ENCODE measurements around the gene ENOX1. TPM values are rescaled to one million over a fixed set of nuclear protein-coding genes. Genes with fewer than 3 reads are reported as not detected.
"Not testable (repeated sequence)": the region's sequence is repeated elsewhere in the genome, so short reads cannot be mapped to it uniquely, and the experiment has no call there.

ENOX1 gene
- total and polyA plus RNA-seq, 2 donors (not counting 3 experiments of a cell fraction or from before 2014, with no cell fraction given) = 0.17 to 0.97 TPM

DNA sequence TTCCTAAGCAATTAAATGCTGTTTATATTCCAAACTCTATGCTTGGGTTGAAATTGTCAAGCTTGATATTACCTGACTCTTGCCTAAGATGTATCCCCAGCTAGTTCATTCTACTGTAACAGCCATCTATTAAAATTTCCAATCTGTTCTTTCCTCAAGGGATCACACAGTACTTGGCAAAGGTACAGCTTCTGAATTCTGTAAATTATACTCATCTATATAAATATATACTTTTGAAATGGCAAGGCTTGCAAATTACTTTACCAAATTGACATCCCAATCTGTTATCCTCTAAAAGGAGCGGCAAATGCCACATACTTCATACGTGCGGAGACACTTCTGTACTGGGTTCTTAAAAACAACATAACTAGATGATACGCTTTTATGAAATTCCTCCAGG lies 433.1 kb downstream of the ENOX1 start:
- Histone ChIP-seq H3K4me3 (replicated peaks in 1 of 3; ENCODE audit: insufficient read depth in 1 of 3, low read depth in 1 of 3, low read length in 3 of 3) (no peak overlapping the region), H2AFZ (ENCODE audit: low read depth, low read length) (no peak overlapping the region), H3K27me3 (ENCODE audit: control insufficient read depth in 2 of 2, insufficient read depth in 2 of 2, low read length in 2 of 2) (no peaks in the 10 kb centered on the region), H3K27ac (ENCODE audit: insufficient read depth, low read depth, low read length) (no peak overlapping the region), H3K4me2 (ENCODE audit: insufficient read depth, low read length) (no peak overlapping the region), H3K36me3 (ENCODE audit: control insufficient read depth in 2 of 2, extremely low read depth in 1 of 2, insufficient read depth in 2 of 2, low read length in 2 of 2) (no peaks in the 10 kb centered on the region), H3K4me1 (ENCODE audit: control insufficient read depth, extremely low read depth, insufficient read depth, low read length) (peaks cover 3% of the 10 kb centered on the region), H4K20me1 (replicated peaks; ENCODE audit: control insufficient read depth, extremely low read depth, insufficient read depth, low read length) (no peaks in the 10 kb centered on the region), H3K79me2 (ENCODE audit: control insufficient read depth, insufficient read depth, low read length) (no peaks in the 10 kb centered on the region), H3K9ac (replicated peaks; ENCODE audit: extremely low read depth, insufficient read depth, low read length) (no peak overlapping the region), H3K9me1 (replicated peaks; ENCODE audit: control insufficient read depth, extremely low read depth, insufficient read depth, low read length) (no peaks in the 10 kb centered on the region), H3K9me3 (replicated peaks; ENCODE audit: control insufficient read depth, insufficient read depth, low read length) (no peaks in the 10 kb centered on the region)
- ChIA-PET CTCF (no interaction called here), POLR2A (no interaction called here)
- DNase-seq (ENCODE audit: low read depth, low spot score) (no peak), FAIRE-seq (no peak)
- BruUV-seq (replicated peaks) = no TSS peak
- dilution Hi-C loops (cut with MboI; ENCODE audit: extremely low pct_ligation_motif_present, low sequenced_read_pairs) = no loop called here
- no peak for TF ChIP-seq CTCF (IDR thresholded peaks at IDR 0.05; ENCODE audit: extremely low read depth in 1 of 2, insufficient read depth in 1 of 2, low read depth in 1 of 2, low read length in 2 of 2)
- intact Hi-C loops (cut with micrococcal nuclease) = no loop called here

DNA sequence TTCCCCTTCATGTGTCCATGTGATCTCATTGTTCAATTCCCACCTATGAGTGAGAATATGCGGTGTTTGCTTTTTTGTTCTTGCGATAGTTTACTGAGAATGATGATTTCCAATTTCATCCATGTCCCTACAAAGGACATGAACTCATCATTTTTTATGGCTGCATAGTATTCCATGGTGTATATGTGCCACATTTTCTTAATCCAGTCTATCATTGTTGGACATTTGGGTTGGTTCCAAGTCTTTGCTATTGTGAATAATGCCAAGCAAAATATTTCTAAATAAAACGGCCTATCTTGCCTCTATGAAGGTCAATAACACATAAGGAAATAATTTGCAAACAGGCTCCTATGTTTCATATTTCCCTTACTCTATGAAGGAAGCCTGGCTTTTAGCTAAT lies 435.2 kb downstream of the ENOX1 start:
- intact Hi-C loops (cut with micrococcal nuclease); H2AFZ ChIP-seq (ENCODE audit: low read depth, low read length); H3K9ac ChIP-seq (replicated peaks; ENCODE audit: extremely low read depth, insufficient read depth, low read length); CTCF ChIA-PET; H3K9me3 ChIP-seq (replicated peaks; ENCODE audit: control insufficient read depth, insufficient read depth, low read length); H3K4me2 ChIP-seq (ENCODE audit: insufficient read depth, low read length); dilution Hi-C loops (cut with MboI; ENCODE audit: extremely low pct_ligation_motif_present, low sequenced_read_pairs); H3K27me3 ChIP-seq (ENCODE audit: control insufficient read depth in 2 of 2, insufficient read depth in 2 of 2, low read length in 2 of 2); H3K4me3 ChIP-seq (replicated peaks in 1 of 3; ENCODE audit: insufficient read depth in 1 of 3, low read depth in 1 of 3, low read length in 3 of 3); H3K79me2 ChIP-seq (ENCODE audit: control insufficient read depth, insufficient read depth, low read length); H3K27ac ChIP-seq (ENCODE audit: insufficient read depth, low read depth, low read length); POLR2A ChIA-PET; DNase-seq (ENCODE audit: low read depth, low spot score); BruUV-seq (replicated peaks); H3K9me1 ChIP-seq (replicated peaks; ENCODE audit: control insufficient read depth, extremely low read depth, insufficient read depth, low read length); FAIRE-seq; H4K20me1 ChIP-seq (replicated peaks; ENCODE audit: control insufficient read depth, extremely low read depth, insufficient read depth, low read length); H3K36me3 ChIP-seq (ENCODE audit: control insufficient read depth in 2 of 2, extremely low read depth in 1 of 2, insufficient read depth in 2 of 2, low read length in 2 of 2): not testable (repeated sequence)
- peaks cover 11% of the 10 kb centered on the region for H3K4me1 ChIP-seq (ENCODE audit: control insufficient read depth, extremely low read depth, insufficient read depth, low read length)
